GM23338 (cell line): Measurements from ENCODE around the gene ZSWIM5. TPM values are rescaled to one million over a fixed set of nuclear protein-coding genes. Genes with fewer than 3 reads are reported as not detected.

Source experiments
- ATAC-seq: fragments of 200-7000 bp; cut with Tn5 transposase; 3 replicates; pipeline ENCODE4 v1.9.1; 2020
- DNase-seq: peaks from one replicate; pipeline ENCODE4 v3.0.0-alpha.2; 2015; ENCODE audit warnings: low spot score
- H2AFZ ChIP-seq: fragments of 200-600 bp; sonication (generic); 2 replicates; pipeline ENCODE4 v1.8.0; 2016; ENCODE audit warnings: antibody characterized with exemption, mild to moderate bottlenecking, moderate library complexity
- H3F3A ChIP-seq: fragments of 200-600 bp; sonication (generic); replicated peaks from 2 replicates; pipeline ENCODE4 v1.8.0; 2017; ENCODE audit warnings: antibody characterized with exemption, mixed run types, low read depth
- H3K27ac ChIP-seq: fragments of 200-600 bp; sonication (generic); 2 replicates; pipeline ENCODE4 v1.6.1; 2016; ENCODE audit warnings: low read depth
- H3K27me3 ChIP-seq: fragments of 200-600 bp; sonication (generic); 2 replicates; pipeline ENCODE4 v1.8.0; 2016; ENCODE audit warnings: mild to moderate bottlenecking, mixed run types, moderate library complexity; ENCODE audit not compliant: insufficient read depth
- H3K36me3 ChIP-seq: fragments of 200-600 bp; sonication (generic); 2 replicates; pipeline ENCODE4 v1.8.0; 2016; ENCODE audit warnings: mild to moderate bottlenecking; ENCODE audit not compliant: insufficient read depth
- H3K4me1 ChIP-seq: fragments of 200-600 bp; sonication (generic); 2 replicates; pipeline ENCODE4 v1.8.0; 2016; ENCODE audit warnings: mild to moderate bottlenecking, moderate library complexity; ENCODE audit not compliant: insufficient read depth
- H3K4me2 ChIP-seq: fragments of 200-600 bp; sonication (generic); 2 replicates; pipeline ENCODE4 v1.7.1; 2017; ENCODE audit warnings: mixed run types
- H3K4me3 ChIP-seq: fragments of 200-600 bp; sonication (generic); 2 replicates; pipeline ENCODE4 v1.6.1; 2016; ENCODE audit warnings: mixed run types
- H3K79me2 ChIP-seq: fragments of 200-600 bp; sonication (generic); replicated peaks from 2 replicates; pipeline ENCODE4 v1.8.0; 2017; ENCODE audit warnings: mild to moderate bottlenecking; ENCODE audit not compliant: insufficient read depth
- H3K9me2 ChIP-seq: fragments of 200-600 bp; sonication (generic); 2 replicates; pipeline ENCODE4 v1.8.0; 2017; ENCODE audit not compliant: insufficient read depth
- H4K20me1 ChIP-seq: fragments of 200-600 bp; sonication (generic); replicated peaks from 2 replicates; pipeline ENCODE4 v1.8.0; 2017; ENCODE audit warnings: mild to moderate bottlenecking; ENCODE audit not compliant: insufficient read depth
- H3K27ac Mint-ChIP-seq: 2 replicates; pipeline ENCODE4 v1.8.0; 2020; ENCODE audit warnings: inconsistent platforms, mild to moderate bottlenecking, moderate library complexity, mixed read lengths
- H3K27me3 Mint-ChIP-seq: 3 replicates; pipeline ENCODE4 v1.8.0; 2022; ENCODE audit warnings: low read depth, mild to moderate bottlenecking, moderate library complexity, mixed read lengths, inconsistent platforms; ENCODE audit not compliant: insufficient read depth, poor library complexity
- H3K36me3 Mint-ChIP-seq: 3 replicates; pipeline ENCODE4 v1.8.0; 2021; ENCODE audit warnings: low read depth, mild to moderate bottlenecking, inconsistent platforms, moderate library complexity, mixed read lengths
- H3K4me1 Mint-ChIP-seq: 3 replicates; pipeline ENCODE4 v1.8.0; 2020; ENCODE audit warnings: mild to moderate bottlenecking, inconsistent platforms, mixed read lengths
- H3K4me3 Mint-ChIP-seq: 3 replicates; pipeline ENCODE4 v1.8.0; 2021; ENCODE audit warnings: moderate library complexity, mild to moderate bottlenecking, inconsistent platforms, mixed read lengths
- H3K9me3 Mint-ChIP-seq: 3 replicates; pipeline ENCODE4 v1.8.0; 2020; ENCODE audit warnings: moderate library complexity, mild to moderate bottlenecking, inconsistent platforms, mixed read lengths
- CREB1 ChIP-seq: fragments of 250-450 bp; sonication (Bioruptor Pico); IDR thresholded peaks from 2 replicates; pipeline ENCODE4 v1.5.0; 2020; ENCODE audit warnings: low read depth, mild to moderate bottlenecking, moderate library complexity
- ETS1 ChIP-seq: IDR thresholded peaks from 2 replicates; pipeline ENCODE4 v1.6.1; 2016; ENCODE audit warnings: antibody characterized with exemption
- EZH2 ChIP-seq: fragments of 200-600 bp; sonication (generic); IDR thresholded peaks from one replicate; pipeline ENCODE4 v1.8.0; 2017; ENCODE audit warnings: antibody characterized with exemption, mild to moderate bottlenecking, low read depth; ENCODE audit not compliant: unreplicated experiment
- JUNB ChIP-seq: IDR thresholded peaks from one replicate; pipeline ENCODE4 v1.6.1; 2016; ENCODE audit warnings: antibody characterized with exemption; ENCODE audit not compliant: unreplicated experiment
- NANOG ChIP-seq: IDR thresholded peaks from 2 replicates; pipeline ENCODE4 v1.6.1; 2016; ENCODE audit warnings: antibody characterized with exemption, borderline replicate concordance
- POLR2AphosphoS5 ChIP-seq: IDR thresholded peaks from 2 replicates; pipeline ENCODE4 v1.6.1; 2016; ENCODE audit warnings: antibody characterized with exemption, low read depth
- STAT1 ChIP-seq: IDR thresholded peaks from one replicate; pipeline ENCODE4 v1.6.1; 2016; ENCODE audit warnings: antibody characterized with exemption; ENCODE audit not compliant: unreplicated experiment
- ZNF114 ChIP-seq: fragments of 250-450 bp; sonication (Bioruptor Pico); IDR thresholded peaks from 2 replicates; pipeline ENCODE4 v1.5.0; 2020; ENCODE audit warnings: mild to moderate bottlenecking, moderate library complexity
- ZNF331 ChIP-seq: fragments of 250-450 bp; sonication (Bioruptor Pico); IDR thresholded peaks from 2 replicates; pipeline ENCODE4 v1.5.0; 2020; ENCODE audit warnings: low read depth, mild to moderate bottlenecking, moderate library complexity
- ZNF462 ChIP-seq: fragments of 250-450 bp; sonication (Bioruptor Pico); IDR thresholded peaks from 2 replicates; pipeline ENCODE4 v1.5.0; 2020; ENCODE audit warnings: mild to moderate bottlenecking, moderate library complexity
- polyA plus RNA-seq: library from polyadenylated mRNA; unstranded; fragments of >200 nt; fragmentation: Nextera tagmentation; extraction: Ambion mirVana; gene quantifications from 2 replicates; pipeline ENCODE4 v1.2.1, GENCODE V29; 2016
- total RNA-seq: library from RNA; depleted of rRNA; stranded (reverse); fragments of >200 nt; shearing (Covaris generic); gene quantifications from 2 replicates; pipeline ENCODE4 v1.2.3, GENCODE V29; 2014
- TF ChIP-seq, protein P1 (sequence below), 2 experiments: fragments of 200-600 bp in 1 of 2; sonication (generic) in 1 of 2; conservative IDR thresholded peaks; 2 replicates each; pipeline versions ENCODE4 v1.5.1 to v1.6.1; 2016 to 2017; ENCODE audit warnings: antibody characterized with exemption in 2 of 2, low read depth in 2 of 2, mild to moderate bottlenecking in 2 of 2, moderate library complexity in 1 of 2

Gene ZSWIM5
- total and polyA plus RNA-seq, 2 experiments from 2014 or later: 0.65 to 3.6 TPM

DNA sequence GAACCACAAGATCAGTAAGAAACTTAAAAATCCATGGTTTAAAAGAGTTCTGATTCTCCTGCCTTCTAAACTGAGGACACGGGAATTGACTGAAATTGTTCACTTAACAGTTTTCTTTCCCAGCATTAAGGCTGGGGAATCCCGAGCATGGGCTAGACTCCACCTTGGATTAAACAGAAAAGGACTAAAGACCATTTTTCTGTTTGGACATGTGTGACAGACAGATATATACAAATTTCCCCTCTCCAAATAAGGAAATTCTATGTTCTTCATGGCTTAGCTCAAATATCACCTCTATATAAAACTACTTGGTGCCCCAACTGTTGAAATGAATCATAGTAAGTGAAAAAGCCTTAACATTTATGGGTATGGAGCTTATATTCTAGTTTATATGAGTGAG is 109.3 kb downstream of the ZSWIM5 start:
- DNase-seq: no peak
- no peak for ATAC-seq
- no peak for TF ChIP-seq STAT1
- no peaks in the 10 kb centered on the region for H4K20me1 ChIP-seq
- H3K4me2 ChIP-seq: no peak overlapping the region
- no peaks in the 10 kb centered on the region for H3K79me2 ChIP-seq
- peaks cover 2% of the 10 kb centered on the region for H3K27me3 Mint-ChIP-seq
- no peaks in the 10 kb centered on the region for H3K27me3 ChIP-seq
- no peak overlapping the region for H3K4me3 ChIP-seq
- no peaks in the 10 kb centered on the region for H3K4me1 ChIP-seq
- H3K9me3 Mint-ChIP-seq: no peaks in the 10 kb centered on the region; the same call in 2 of the 3 replicates
- H3K36me3 ChIP-seq: no peaks in the 10 kb centered on the region
- no peaks in the 10 kb centered on the region for H3K36me3 Mint-ChIP-seq
- H2AFZ ChIP-seq: no peak overlapping the region
- no peak overlapping the region for H3K27ac Mint-ChIP-seq
- H3K4me1 Mint-ChIP-seq: peaks cover 3% of the 10 kb centered on the region; the same call in 1 of the 3 replicates
- no peak overlapping the region for H3K4me3 Mint-ChIP-seq
- H3K9me2 ChIP-seq: no peaks in the 10 kb centered on the region
- no peaks in the 10 kb centered on the region for H3F3A ChIP-seq
- no peak overlapping the region; the same call in 1 of the 2 replicates for H3K27ac ChIP-seq

DNA sequence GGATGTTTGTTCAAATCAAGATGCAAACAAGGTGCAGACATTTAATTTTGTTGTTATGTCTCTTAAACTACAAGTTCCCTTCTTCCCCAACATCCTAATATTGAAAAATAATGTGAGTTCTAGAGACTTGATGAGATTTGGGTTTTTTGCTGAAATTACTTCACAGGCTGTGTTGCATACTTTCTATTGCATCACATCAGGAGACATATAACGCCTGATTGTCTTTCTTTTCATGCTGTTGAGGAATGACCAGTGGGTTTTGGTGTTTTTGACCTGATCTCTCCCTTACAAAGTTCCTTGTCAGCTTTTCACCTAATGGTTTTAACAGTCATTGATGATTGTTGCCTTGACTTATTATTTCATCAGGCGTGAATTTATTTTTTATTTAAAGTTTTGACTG is 111.0 kb downstream of the ZSWIM5 start:
- no peaks in the 10 kb centered on the region for H3K27me3 ChIP-seq
- no peak overlapping the region for H2AFZ ChIP-seq
- no peaks in the 10 kb centered on the region for H3K9me2 ChIP-seq
- Mint-ChIP-seq H3K4me1 (peaks cover 3% of the 10 kb centered on the region; the same call in 1 of the 3 replicates), H3K9me3 (no peaks in the 10 kb centered on the region), H3K4me3 (no peak overlapping the region), H3K36me3 (no peaks in the 10 kb centered on the region), H3K27me3 (no peaks in the 10 kb centered on the region), H3K27ac (no peak overlapping the region)
- no peaks in the 10 kb centered on the region for H3K36me3 ChIP-seq
- H3K27ac ChIP-seq: no peak overlapping the region
- H4K20me1 ChIP-seq: no peaks in the 10 kb centered on the region
- H3K79me2 ChIP-seq: no peaks in the 10 kb centered on the region
- DNase-seq (no peak), ATAC-seq (no peak)
- H3K4me3 ChIP-seq: no peak overlapping the region
- no peak for TF ChIP-seq ZNF114
- TF ChIP-seq ZNF462 (CRISPR knock-in tag): no peak
- TF ChIP-seq ZNF331 (CRISPR knock-in tag): no peak
- no peak for TF ChIP-seq EZH2
- TF ChIP-seq POLR2AphosphoS5: no peak
- no peak for TF ChIP-seq JUNB
- TF ChIP-seq, protein P1, sequence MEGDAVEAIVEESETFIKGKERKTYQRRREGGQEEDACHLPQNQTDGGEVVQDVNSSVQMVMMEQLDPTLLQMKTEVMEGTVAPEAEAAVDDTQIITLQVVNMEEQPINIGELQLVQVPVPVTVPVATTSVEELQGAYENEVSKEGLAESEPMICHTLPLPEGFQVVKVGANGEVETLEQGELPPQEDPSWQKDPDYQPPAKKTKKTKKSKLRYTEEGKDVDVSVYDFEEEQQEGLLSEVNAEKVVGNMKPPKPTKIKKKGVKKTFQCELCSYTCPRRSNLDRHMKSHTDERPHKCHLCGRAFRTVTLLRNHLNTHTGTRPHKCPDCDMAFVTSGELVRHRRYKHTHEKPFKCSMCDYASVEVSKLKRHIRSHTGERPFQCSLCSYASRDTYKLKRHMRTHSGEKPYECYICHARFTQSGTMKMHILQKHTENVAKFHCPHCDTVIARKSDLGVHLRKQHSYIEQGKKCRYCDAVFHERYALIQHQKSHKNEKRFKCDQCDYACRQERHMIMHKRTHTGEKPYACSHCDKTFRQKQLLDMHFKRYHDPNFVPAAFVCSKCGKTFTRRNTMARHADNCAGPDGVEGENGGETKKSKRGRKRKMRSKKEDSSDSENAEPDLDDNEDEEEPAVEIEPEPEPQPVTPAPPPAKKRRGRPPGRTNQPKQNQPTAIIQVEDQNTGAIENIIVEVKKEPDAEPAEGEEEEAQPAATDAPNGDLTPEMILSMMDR (conservative IDR thresholded peaks at IDR 0.05; ENCODE audit: low read depth in 2 of 2): no peak
- no peak for TF ChIP-seq NANOG
- TF ChIP-seq ETS1: no peak
- no peak for TF ChIP-seq CREB1 (CRISPR knock-in tag)
- no peak overlapping the region for H3K4me2 ChIP-seq
- H3K4me1 ChIP-seq: no peaks in the 10 kb centered on the region
- no peaks in the 10 kb centered on the region for H3F3A ChIP-seq
